Measurements from ENCODE around the gene SPAG9. TPM values are rescaled to one million over a fixed set of nuclear protein-coding genes. Genes with fewer than 3 reads are reported as not detected.
"Not testable (repeated sequence)": the region's sequence is repeated elsewhere in the genome, so short reads cannot be mapped to it uniquely, and the experiment has no call there.

The SPAG9 gene
- total RNA-seq, 1 donor from 2014 or later = 72.9 TPM

GRCh38 chr17:51107778-51108177, 12.9 kb downstream of the SPAG9 start:
- TF ChIP-seq CTCF (IDR thresholded peaks at IDR 0.05; ENCODE audit: unreplicated experiment) = no peak
- Mint-ChIP-seq H3K27ac (no peak overlapping the region), H3K4me3 (no peak overlapping the region), H3K36me3 (no peaks in the 10 kb centered on the region), H3K4me1 (no peaks in the 10 kb centered on the region), H3K27me3 (ENCODE audit: low read depth) (no peaks in the 10 kb centered on the region), H3K9me3 (no peaks in the 10 kb centered on the region)
- DNase-seq (ENCODE audit: low spot score in 2 of 2, unreplicated experiment in 2 of 2) = no peak

GRCh38 chr17:51103451-51103850, 17.2 kb downstream of the SPAG9 start:
- H3K4me1 Mint-ChIP-seq = no peaks in the 10 kb centered on the region

DNA sequence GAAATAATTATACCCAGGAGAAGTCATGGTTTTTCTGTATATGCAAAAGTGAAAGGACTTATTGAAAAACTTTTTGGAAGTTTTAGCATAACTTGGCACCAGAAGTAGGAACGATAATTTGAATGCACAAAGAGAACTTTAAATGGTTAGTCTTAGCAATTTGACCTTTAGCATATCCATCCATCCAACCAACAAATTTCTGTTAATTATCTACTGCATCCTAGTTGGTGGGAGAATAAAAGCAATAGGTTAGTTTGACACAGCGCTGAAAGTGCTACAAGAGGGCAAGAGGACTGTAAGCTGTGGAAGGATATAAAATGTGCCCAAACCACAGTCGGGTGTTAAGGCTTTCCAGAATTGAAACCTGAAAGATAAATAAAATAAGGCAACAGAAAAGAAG, 17.6 kb downstream of the SPAG9 start:
- H3K36me3 Mint-ChIP-seq = no peaks in the 10 kb centered on the region
- H3K4me3 Mint-ChIP-seq = no peak overlapping the region
- H3K27ac Mint-ChIP-seq = no peak overlapping the region
- DNase-seq (ENCODE audit: low spot score in 2 of 2, unreplicated experiment in 2 of 2) = no peak
- H3K9me3 Mint-ChIP-seq = no peaks in the 10 kb centered on the region
- no peaks in the 10 kb centered on the region for H3K4me1 Mint-ChIP-seq
- no peaks in the 10 kb centered on the region for H3K27me3 Mint-ChIP-seq (ENCODE audit: low read depth)
- TF ChIP-seq CTCF (IDR thresholded peaks at IDR 0.05; ENCODE audit: unreplicated experiment) = no peak

More at GRCh38 chr17:51103451-51103850, 17.2 kb downstream of the SPAG9 start:
- H3K36me3 Mint-ChIP-seq = no peaks in the 10 kb centered on the region
- DNase-seq (ENCODE audit: low spot score in 2 of 2, unreplicated experiment in 2 of 2) = no peak
- no peak overlapping the region for H3K27ac Mint-ChIP-seq
- H3K9me3 Mint-ChIP-seq = no peaks in the 10 kb centered on the region
- TF ChIP-seq CTCF (IDR thresholded peaks at IDR 0.05; ENCODE audit: unreplicated experiment) = no peak
- no peaks in the 10 kb centered on the region for H3K27me3 Mint-ChIP-seq (ENCODE audit: low read depth)
- H3K4me3 Mint-ChIP-seq = no peak overlapping the region

DNA sequence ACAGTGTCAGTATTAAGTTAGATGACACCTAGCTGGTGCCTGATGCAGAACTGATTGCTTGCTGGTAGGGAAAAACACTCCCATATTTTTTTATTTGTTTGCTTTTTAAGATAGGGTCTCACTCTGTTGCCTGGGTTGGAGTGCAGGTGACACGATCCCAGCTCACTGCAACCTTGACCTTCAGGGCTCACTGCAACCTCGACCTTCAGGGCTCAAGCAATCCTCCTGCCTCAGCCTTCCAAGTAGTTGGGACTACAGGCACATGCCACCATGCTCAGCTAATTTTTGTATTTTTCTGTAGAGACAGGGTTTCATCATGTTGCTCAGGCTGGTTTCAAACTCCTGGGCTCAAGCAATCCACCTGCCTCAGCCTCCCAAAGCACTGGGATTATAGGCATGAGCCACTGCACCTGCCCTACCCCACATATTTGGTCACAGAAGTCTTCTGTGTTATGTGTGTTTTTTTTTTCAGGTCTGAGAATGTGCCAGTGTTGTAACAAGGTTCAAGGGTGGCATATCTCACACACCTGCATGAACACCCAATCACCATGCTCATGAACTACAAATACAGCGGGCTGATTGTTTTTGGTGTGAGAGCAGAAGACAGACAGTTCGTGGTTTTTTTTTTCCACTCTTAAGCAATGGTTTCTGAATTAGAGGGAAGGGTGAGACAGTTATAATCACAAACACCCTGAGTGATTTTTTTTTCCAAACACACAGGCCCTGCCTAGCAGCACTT, 22.8 kb downstream of the SPAG9 start:
- Mint-ChIP-seq H3K27me3 (ENCODE audit: low read depth) (no peaks in the 10 kb centered on the region), H3K4me1 (no peaks in the 10 kb centered on the region), H3K4me3 (no peak overlapping the region), H3K9me3 (no peaks in the 10 kb centered on the region), H3K27ac (no peak overlapping the region), H3K36me3 (no peaks in the 10 kb centered on the region)
- no peak for DNase-seq (ENCODE audit: low spot score in 2 of 2, unreplicated experiment in 2 of 2)
- no peak for TF ChIP-seq CTCF (IDR thresholded peaks at IDR 0.05; ENCODE audit: unreplicated experiment)

DNA sequence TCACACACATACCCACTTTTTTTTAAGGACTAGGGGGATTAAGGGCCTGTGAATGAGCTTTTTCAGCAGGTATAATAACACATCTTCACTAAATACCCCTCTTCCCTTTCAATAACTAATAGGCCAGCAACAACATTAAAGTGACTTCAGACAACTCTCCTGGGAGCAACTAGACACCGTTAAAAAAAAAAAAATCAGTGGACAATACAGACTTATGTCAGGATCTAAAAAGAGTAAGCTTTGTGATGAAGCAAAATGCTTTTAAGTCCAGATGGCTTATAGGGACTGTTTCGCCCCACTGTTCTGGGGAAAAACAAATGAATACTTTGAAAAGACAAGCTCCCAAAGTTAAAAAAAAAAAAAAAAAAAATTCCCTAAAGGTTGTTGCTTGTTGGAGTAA, 29.0 kb downstream of the SPAG9 start:
- H3K4me3 Mint-ChIP-seq = no peak overlapping the region
- H3K9me3 Mint-ChIP-seq = no peaks in the 10 kb centered on the region
- peaks cover 4% of the 10 kb centered on the region for H3K4me1 Mint-ChIP-seq
- H3K36me3 Mint-ChIP-seq = no peaks in the 10 kb centered on the region
- H3K27ac Mint-ChIP-seq = no peak overlapping the region
- H3K27me3 Mint-ChIP-seq (ENCODE audit: low read depth) = no peaks in the 10 kb centered on the region
- TF ChIP-seq CTCF (IDR thresholded peaks at IDR 0.05; ENCODE audit: unreplicated experiment) = no peak
- DNase-seq (ENCODE audit: low spot score in 2 of 2, unreplicated experiment in 2 of 2) = no peak

GRCh38 chr17:51088868-51089267, 31.8 kb downstream of the SPAG9 start:
- H3K27ac Mint-ChIP-seq; H3K9me3 Mint-ChIP-seq; H3K4me1 Mint-ChIP-seq; DNase-seq (ENCODE audit: low spot score in 2 of 2, unreplicated experiment in 2 of 2); H3K36me3 Mint-ChIP-seq; H3K4me3 Mint-ChIP-seq; H3K27me3 Mint-ChIP-seq (ENCODE audit: low read depth): not testable (repeated sequence)

All from mesothelial cell of epicardium (in vitro differentiated cells).